Neuronal stem cell (in vitro differentiated cells): Measurements from ENCODE around the gene TMEM87A.

Source experiments
- DNase-seq: peaks from one replicate; pipeline ENCODE4 v3.0.0-alpha.2; 2013; ENCODE audit warnings: low spot score
- H2AFZ ChIP-seq: one replicate; pipeline ENCODE4 v1.6.1; 2013; ENCODE audit warnings: mild to moderate bottlenecking, low read length, inconsistent platforms
- H2AK5ac ChIP-seq: 2 replicates; pipeline ENCODE4 v1.6.1; 2013; ENCODE audit warnings: low read depth, mild to moderate bottlenecking, inconsistent platforms, low read length, moderate library complexity, mixed read lengths
- H2BK120ac ChIP-seq: 2 replicates; pipeline ENCODE4 v1.6.1; 2013; ENCODE audit warnings: low read depth, mild to moderate bottlenecking, inconsistent platforms, low read length, moderate library complexity, mixed read lengths
- H2BK12ac ChIP-seq: one replicate; pipeline ENCODE4 v1.6.1; 2013; ENCODE audit warnings: low read length, inconsistent platforms
- H2BK15ac ChIP-seq: 2 replicates; pipeline ENCODE4 v1.6.1; 2013; ENCODE audit warnings: mild to moderate bottlenecking, low read length, inconsistent platforms, mixed read lengths
- H2BK5ac ChIP-seq: one replicate; pipeline ENCODE4 v1.6.1; 2013; ENCODE audit warnings: inconsistent platforms, mild to moderate bottlenecking, low read length, moderate library complexity
- H3K14ac ChIP-seq: one replicate; pipeline ENCODE4 v1.6.1; 2013; ENCODE audit warnings: low read length, inconsistent platforms
- H3K18ac ChIP-seq: 2 replicates; pipeline ENCODE4 v1.6.1; 2013; ENCODE audit warnings: low read length, inconsistent platforms
- H3K23ac ChIP-seq: 2 replicates; pipeline ENCODE4 v1.6.1; 2013; ENCODE audit warnings: low read depth, mild to moderate bottlenecking, mixed read lengths, low read length, inconsistent platforms; ENCODE audit not compliant: poor library complexity
- H3K27ac ChIP-seq: replicated peaks from 3 replicates; pipeline ENCODE4 v1.5.1; 2013; ENCODE audit warnings: low read length, inconsistent platforms
- H3K27me3 ChIP-seq, 3 experiments: 2 replicates each; pipeline ENCODE4 v1.6.1; 2013; ENCODE audit warnings: low read length in 3 of 3, mild to moderate bottlenecking in 2 of 3, inconsistent platforms in 1 of 3, low read depth in 1 of 3, mixed read lengths in 1 of 3, moderate library complexity in 1 of 3; ENCODE audit not compliant: control insufficient read depth in 3 of 3, insufficient read depth in 3 of 3
- H3K36me3 ChIP-seq, 2 donors: replicated peaks in 1 of 2; 2 replicates each; pipeline ENCODE4 v1.6.1; 2013; ENCODE audit warnings: low read length in 2 of 2; ENCODE audit not compliant: control insufficient read depth in 2 of 2, insufficient read depth in 2 of 2
- H3K4ac ChIP-seq: 2 replicates; pipeline ENCODE4 v1.6.1; 2013; ENCODE audit warnings: inconsistent platforms, mild to moderate bottlenecking, low read length, moderate library complexity
- H3K4me1 ChIP-seq, 2 donors: 1 replicate in 1 of 2; 2 replicates in 1 of 2; pipeline ENCODE4 v1.6.1; 2013; ENCODE audit warnings: low read length in 2 of 2, low read depth in 1 of 2; ENCODE audit not compliant: control insufficient read depth in 2 of 2, insufficient read depth in 1 of 2
- H3K4me2 ChIP-seq: one replicate; pipeline ENCODE4 v1.6.1; 2013; ENCODE audit warnings: mild to moderate bottlenecking, low read length, inconsistent platforms; ENCODE audit not compliant: insufficient read depth, poor library complexity, severe bottlenecking
- H3K4me3 ChIP-seq, 2 donors: 2 replicates each; pipeline ENCODE4 v1.5.1; 2013; ENCODE audit warnings: low read length in 2 of 2, mild to moderate bottlenecking in 2 of 2, inconsistent platforms in 1 of 2, moderate library complexity in 1 of 2
- H3K79me1 ChIP-seq: one replicate; pipeline ENCODE4 v1.6.1; 2013; ENCODE audit warnings: low read depth, mild to moderate bottlenecking, inconsistent platforms, low read length, moderate library complexity
- H3K9ac ChIP-seq: one replicate; pipeline ENCODE4 v1.6.1; 2013; ENCODE audit warnings: mild to moderate bottlenecking, low read depth, low read length, inconsistent platforms; ENCODE audit not compliant: poor library complexity
- H3K9me3 ChIP-seq, 2 donors: replicated peaks in 1 of 2; 2 replicates each; pipeline versions ENCODE3 to v1.6.1; 2013; ENCODE audit warnings: low read length in 2 of 2, mild to moderate bottlenecking in 2 of 2, inconsistent platforms in 1 of 2, low read depth in 1 of 2, mixed read lengths in 1 of 2, moderate library complexity in 1 of 2; ENCODE audit not compliant: control insufficient read depth in 2 of 2, insufficient read depth in 1 of 2
- H4K8ac ChIP-seq: one replicate; pipeline ENCODE4 v1.6.1; 2013; ENCODE audit warnings: low read depth, mild to moderate bottlenecking, inconsistent platforms, low read length, moderate library complexity
- H4K91ac ChIP-seq: one replicate; pipeline ENCODE4 v1.6.1; 2013; ENCODE audit warnings: low read length, low read depth, mild to moderate bottlenecking, inconsistent platforms; ENCODE audit not compliant: poor library complexity
- WGBS, 2 donors: extraction: QIAGEN DNeasy Blood & Tissue Kit; methylation state at CpG; one replicate each; pipeline ENCODE4 v1.1.7; 2013; ENCODE audit warnings: missing lambda C conversion rate in 2 of 2, mixed read lengths in 1 of 2; ENCODE audit not compliant: insufficient read length in 2 of 2, insufficient replicate concordance in 1 of 2; ENCODE audit errors: extremely low coverage in 2 of 2; 5-methylcytosine and 5-hydroxymethylcytosine counted together

TMEM87A gene

DNA sequence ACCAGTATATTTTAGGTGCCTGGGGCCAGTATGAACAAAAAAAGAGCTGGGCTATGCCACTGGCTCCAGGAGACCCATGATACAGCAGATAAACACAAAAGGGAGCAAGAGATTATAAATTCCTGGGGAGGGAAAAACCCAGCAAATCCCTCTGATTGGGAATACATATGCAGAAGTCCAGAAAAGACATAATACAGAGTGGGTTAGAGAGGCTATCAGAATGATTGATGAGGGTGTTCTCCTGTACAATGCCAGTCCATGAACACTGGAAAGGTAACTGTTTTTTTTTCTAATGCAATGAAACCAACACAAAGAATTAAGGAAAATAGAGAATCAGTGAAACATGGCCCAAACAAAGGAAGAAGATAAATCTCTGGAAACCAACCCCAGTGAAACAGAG lies 59.7 kb downstream of the TMEM87A start:
- no peak overlapping the region for H2AFZ ChIP-seq
- H3K9ac ChIP-seq, result no peak overlapping the region
- no peak overlapping the region for H3K4ac ChIP-seq
- DNase-seq, result no peak
- no peak overlapping the region for H3K4me3 ChIP-seq
- H3K79me1 ChIP-seq, result no peaks in the 10 kb centered on the region
- H3K9me3 ChIP-seq, result no peaks in the 10 kb centered on the region
- H2BK120ac ChIP-seq, result no peak overlapping the region
- H3K36me3 ChIP-seq, result peaks cover 10 to 98% of the 10 kb centered on the region in 2 donors
- H4K91ac ChIP-seq, result no peak overlapping the region
- no peak overlapping the region for H3K14ac ChIP-seq
- H3K23ac ChIP-seq, result no peak overlapping the region
- no peak overlapping the region for H3K27ac ChIP-seq
- H2BK12ac ChIP-seq, result no peak overlapping the region
- H3K27me3 ChIP-seq, result no peaks in the 10 kb centered on the region
- H2AK5ac ChIP-seq, result no peak overlapping the region
- H3K4me2 ChIP-seq, result no peak overlapping the region
- H3K4me1 ChIP-seq, result no peaks in the 10 kb centered on the region
- H2BK15ac ChIP-seq, result no peak overlapping the region
- no peak overlapping the region for H4K8ac ChIP-seq
- H3K18ac ChIP-seq, result no peak overlapping the region
- H2BK5ac ChIP-seq, result no peak overlapping the region

DNA sequence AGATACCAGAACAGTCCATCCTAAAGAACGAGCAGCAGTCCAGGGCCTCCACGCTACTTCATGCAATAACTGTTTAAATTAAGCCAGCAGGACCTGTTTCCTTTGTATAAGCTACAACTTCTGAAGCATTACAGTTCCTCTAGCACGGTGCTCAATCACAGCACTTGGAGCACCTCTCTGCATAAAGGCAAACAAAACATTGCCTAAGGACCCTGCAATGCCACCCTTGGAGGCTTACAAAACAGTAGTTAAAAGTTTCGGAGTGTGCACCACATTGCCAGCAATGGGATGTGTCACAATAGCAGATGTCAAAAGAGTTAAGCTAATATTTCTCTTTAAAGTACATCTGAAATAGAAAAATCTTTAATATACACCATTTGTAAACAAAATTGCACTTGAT lies 62.5 kb downstream of the TMEM87A start:
- Histone ChIP-seq H2AFZ (no peak overlapping the region), H2BK5ac (no peak overlapping the region), H3K18ac (no peak overlapping the region), H3K4ac (no peak overlapping the region), H4K91ac (no peak overlapping the region), H3K36me3 (peaks cover 6 to 71% of the 10 kb centered on the region in 2 donors), H2BK12ac (no peak overlapping the region), H3K27me3 (no peaks in the 10 kb centered on the region), H3K79me1 (no peaks in the 10 kb centered on the region), H3K27ac (no peak overlapping the region), H3K4me2 (no peak overlapping the region), H2BK15ac (no peak overlapping the region), H4K8ac (no peak overlapping the region), H3K14ac (no peak overlapping the region), H2AK5ac (no peak overlapping the region), H2BK120ac (no peak overlapping the region), H3K4me1 (peaks cover 5 to 6% of the 10 kb centered on the region in 2 donors), H3K9me3 (no peaks in the 10 kb centered on the region), H3K4me3 (no peak overlapping the region), H3K9ac (no peak overlapping the region), H3K23ac (no peak overlapping the region)
- no peak for DNase-seq
- WGBS, 2 donors, result no CpG with 5 or more reads among the region's 4 CpGs

DNA sequence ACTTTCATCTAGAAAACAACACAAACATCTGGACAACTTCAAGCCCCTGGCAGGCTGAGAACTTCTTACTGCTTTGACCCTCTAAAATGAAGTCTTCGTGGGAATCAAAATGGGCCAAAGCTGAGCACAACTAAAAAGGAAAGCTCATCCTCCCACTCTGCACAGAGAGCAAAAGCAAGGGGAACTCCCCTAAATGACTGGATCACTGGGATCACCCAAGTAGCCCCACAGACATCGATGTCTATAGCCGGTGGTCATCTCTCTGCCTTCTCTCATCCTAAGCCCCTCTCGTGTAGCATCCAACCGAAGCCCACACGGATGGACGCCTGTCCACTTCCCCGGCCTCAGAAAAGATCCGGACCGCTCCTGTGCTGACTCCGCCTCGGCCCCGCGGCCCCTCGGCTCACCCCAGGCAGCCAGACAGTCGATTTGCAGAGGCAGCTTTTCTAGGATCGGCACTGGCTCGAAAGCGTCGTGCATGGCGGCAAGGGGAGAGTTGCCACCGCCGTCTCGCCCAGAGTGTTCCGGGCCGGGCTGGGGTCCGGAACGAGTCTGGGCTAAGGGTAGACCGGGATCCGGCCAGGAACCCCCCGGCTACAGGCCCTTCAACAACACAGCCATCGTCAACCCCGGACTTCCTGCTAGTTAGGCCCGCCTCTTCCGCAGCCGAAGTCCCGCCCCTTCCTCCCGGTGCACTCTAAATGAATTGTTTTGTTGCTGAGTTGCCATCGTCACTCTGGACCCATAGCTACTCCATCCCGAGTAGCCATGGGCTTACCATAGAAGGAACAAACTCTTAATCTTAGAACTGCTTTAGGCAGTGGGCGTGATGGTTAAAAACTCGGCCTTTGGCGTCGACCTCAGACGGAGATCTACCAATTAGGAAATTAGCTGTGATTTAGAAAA lies 65.3 kb downstream of the TMEM87A start, which contains the start of gene VPS39:
TSS of gene VPS39 (minus strand) at position 631 of the 906 bp plus-strand sequence. CDS start at position 480, 151 bp downstream.
- no CpG with 5 or more reads among the region's 45 CpGs for WGBS, 2 donors
- H2BK12ac ChIP-seq, result no peak within 1 kb of the TSS
- H3K9me3 ChIP-seq, result no peaks in the 10 kb centered on the region
- H3K23ac ChIP-seq, result peak within 1 kb of the TSS; percentile 50
- H4K8ac ChIP-seq, result no peak within 1 kb of the TSS
- H4K91ac ChIP-seq, result peak within 1 kb of the TSS; percentile 32
- peak within 1 kb of the TSS; percentile 89 for H3K14ac ChIP-seq
- peaks cover 5 to 6% of the 10 kb centered on the region in 2 donors for H3K4me1 ChIP-seq
- peak within 1 kb of the TSS; percentile 65 for H3K4me2 ChIP-seq
- H2BK15ac ChIP-seq, result no peak within 1 kb of the TSS
- H3K36me3 ChIP-seq, result peaks cover 8 to 50% of the 10 kb centered on the region in 2 donors
- peak within 1 kb of the TSS; percentile 90 for H2AFZ ChIP-seq
- H3K27me3 ChIP-seq, result no peaks in the 10 kb centered on the region
- H3K4me3 ChIP-seq, result peak within 1 kb of the TSS; percentile 88 to 90
- H3K18ac ChIP-seq, result peak within 1 kb of the TSS; percentile 76
- no peak within 1 kb of the TSS for H2BK5ac ChIP-seq
- peaks cover 4% of the 10 kb centered on the region for H3K79me1 ChIP-seq
- peak within 1 kb of the TSS; percentile 7 for H2AK5ac ChIP-seq
- H2BK120ac ChIP-seq, result no peak within 1 kb of the TSS
- H3K9ac ChIP-seq, result peak within 1 kb of the TSS; percentile 92
- DNase-seq, result peak; percentile 62
- H3K27ac ChIP-seq, result no peak within 1 kb of the TSS
- no peak within 1 kb of the TSS for H3K4ac ChIP-seq

DNA sequence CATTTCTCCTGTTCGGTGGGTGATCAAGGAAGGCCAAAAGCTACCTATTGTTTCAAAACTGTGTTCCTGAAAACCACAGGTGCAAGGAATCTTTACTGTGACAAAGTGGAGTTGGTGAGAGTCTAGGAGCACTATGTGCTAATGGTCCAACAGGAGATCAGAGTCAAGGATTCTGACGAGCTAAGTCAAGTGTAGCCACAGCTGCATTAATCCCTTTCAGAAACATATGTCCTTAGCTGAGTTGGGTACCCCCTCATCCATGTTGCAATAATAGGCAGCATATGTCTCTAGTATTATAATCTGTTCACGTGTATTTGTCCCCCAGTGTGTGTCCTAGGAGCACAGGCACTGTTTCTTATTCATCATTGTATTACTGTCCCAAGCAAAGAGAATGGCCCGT lies 66.8 kb downstream of the TMEM87A start:
- Histone ChIP-seq H3K9me3 (no peaks in the 10 kb centered on the region), H2AFZ (no peak overlapping the region), H2BK120ac (no peak overlapping the region), H2BK12ac (no peak overlapping the region), H2AK5ac (no peak overlapping the region), H3K27me3 (no peaks in the 10 kb centered on the region), H3K4me1 (peaks cover 5 to 6% of the 10 kb centered on the region in 2 donors), H4K91ac (no peak overlapping the region), H3K14ac (no peak overlapping the region), H4K8ac (no peak overlapping the region), H3K4me2 (no peak overlapping the region), H3K18ac (no peak overlapping the region), H2BK15ac (no peak overlapping the region), H3K27ac (no peak overlapping the region), H3K23ac (no peak overlapping the region), H3K4me3 (no peak overlapping the region), H3K4ac (no peak overlapping the region), H3K36me3 (peaks cover 7 to 42% of the 10 kb centered on the region in 2 donors), H3K79me1 (peaks cover 4% of the 10 kb centered on the region), H2BK5ac (no peak overlapping the region), H3K9ac (no peak overlapping the region)
- DNase-seq, result no peak
- WGBS, 2 donors, result no CpG with 5 or more reads among the region's 4 CpGs
